Bronchial epithelial cell (primary cell): ENCODE results near the gene MAVS. TPM values are rescaled to one million over a fixed set of nuclear protein-coding genes. Genes with fewer than 3 reads are reported as not detected.

Source experiments
- DNase-seq: peaks from one replicate; pipeline ENCODE4 v3.0.0-alpha.2; 2010; ENCODE audit warnings: low read depth
- FAIRE-seq: peaks from 2 replicates; lab custom pipeline; 2011; peaks lifted over from hg19 to GRCh38; lab: Jason Lieb, UNC
- H3K27me3 ChIP-seq: 2 replicates; pipeline ENCODE4 v1.5.1; 2011; ENCODE audit warnings: low read length; ENCODE audit not compliant: control insufficient read depth, insufficient read depth
- H3K36me3 ChIP-seq: 2 replicates; pipeline ENCODE4 v1.5.1; 2011; ENCODE audit warnings: low read length; ENCODE audit not compliant: control insufficient read depth, insufficient read depth
- H3K4me3 ChIP-seq: 2 replicates; pipeline ENCODE4 v1.5.1; 2011; ENCODE audit warnings: mild to moderate bottlenecking, low read depth, low read length, control low read depth
- total RNA-seq: library from RNA; depleted of rRNA; stranded (reverse); fragments of >200 nt; gene quantifications from 2 replicates; pipeline ENCODE4 v1.2.1, GENCODE V29; 2014
- TF ChIP-seq, protein P1 (sequence below): IDR thresholded peaks from 2 replicates; pipeline ENCODE4 v1.5.1; 2011; ENCODE audit warnings: mild to moderate bottlenecking, moderate library complexity, low read length, control low read depth, inconsistent platforms; ENCODE audit not compliant: insufficient read depth, severe bottlenecking

Gene MAVS
- total RNA-seq, 1 donor from 2014 or later = 9.7 TPM

DNA sequence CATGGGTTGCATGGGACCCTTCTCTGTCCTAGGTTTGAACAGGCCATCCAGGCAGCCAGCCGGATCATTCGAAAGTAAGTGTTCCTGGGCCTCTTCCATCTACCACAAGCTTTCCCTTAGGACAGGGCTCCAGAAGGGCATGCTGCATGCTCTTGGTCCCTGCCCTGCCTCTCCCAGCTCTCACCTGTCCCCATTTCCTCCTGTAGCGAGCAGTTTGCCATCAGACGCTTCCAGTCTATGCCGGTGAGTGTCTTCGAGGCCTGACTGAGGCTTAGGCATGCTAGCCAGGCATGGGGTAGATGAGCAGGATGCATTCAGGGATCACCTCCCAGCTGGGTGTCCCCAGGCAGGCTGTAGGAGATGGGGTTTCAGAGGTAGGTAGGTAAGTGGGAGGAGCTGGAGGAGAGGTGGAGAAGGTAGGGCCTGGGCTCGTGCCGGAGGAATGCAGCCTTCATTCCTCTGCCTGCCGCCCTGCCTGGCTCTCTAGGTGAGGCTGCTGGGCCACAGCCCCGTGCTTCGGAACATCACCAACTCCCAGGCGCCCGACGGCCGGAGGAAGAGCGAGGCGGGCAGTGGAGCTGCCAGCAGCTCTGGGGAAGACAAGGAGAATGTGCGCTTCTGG, 46.3 kb upstream of the MAVS start:
- no peak for FAIRE-seq

DNA sequence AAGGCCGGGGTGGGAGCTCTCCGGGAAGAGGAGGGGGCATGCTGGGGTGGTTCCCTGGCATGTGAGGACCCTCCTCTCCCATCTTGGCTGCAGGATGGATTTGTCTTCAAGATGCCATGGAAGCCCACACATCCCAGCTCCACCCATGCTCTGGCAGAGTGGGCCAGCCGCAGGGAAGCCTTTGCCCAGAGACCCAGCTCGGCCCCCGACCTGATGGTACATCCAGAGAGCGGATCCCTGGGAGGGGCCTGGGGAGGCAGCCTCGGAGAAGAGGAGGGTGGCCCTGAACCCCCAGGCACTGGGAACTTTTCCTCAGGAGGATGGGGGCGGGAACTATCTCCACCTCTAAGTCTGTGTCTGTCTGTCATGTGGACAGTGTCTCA, 45.8 kb upstream of the MAVS start:
- no peak overlapping the region for H3K4me3 ChIP-seq
- FAIRE-seq (no peak), DNase-seq (no peak)
- H3K27me3 ChIP-seq = no peaks in the 10 kb centered on the region
- H3K36me3 ChIP-seq = peaks cover 21% of the 10 kb centered on the region
- TF ChIP-seq, protein P1, sequence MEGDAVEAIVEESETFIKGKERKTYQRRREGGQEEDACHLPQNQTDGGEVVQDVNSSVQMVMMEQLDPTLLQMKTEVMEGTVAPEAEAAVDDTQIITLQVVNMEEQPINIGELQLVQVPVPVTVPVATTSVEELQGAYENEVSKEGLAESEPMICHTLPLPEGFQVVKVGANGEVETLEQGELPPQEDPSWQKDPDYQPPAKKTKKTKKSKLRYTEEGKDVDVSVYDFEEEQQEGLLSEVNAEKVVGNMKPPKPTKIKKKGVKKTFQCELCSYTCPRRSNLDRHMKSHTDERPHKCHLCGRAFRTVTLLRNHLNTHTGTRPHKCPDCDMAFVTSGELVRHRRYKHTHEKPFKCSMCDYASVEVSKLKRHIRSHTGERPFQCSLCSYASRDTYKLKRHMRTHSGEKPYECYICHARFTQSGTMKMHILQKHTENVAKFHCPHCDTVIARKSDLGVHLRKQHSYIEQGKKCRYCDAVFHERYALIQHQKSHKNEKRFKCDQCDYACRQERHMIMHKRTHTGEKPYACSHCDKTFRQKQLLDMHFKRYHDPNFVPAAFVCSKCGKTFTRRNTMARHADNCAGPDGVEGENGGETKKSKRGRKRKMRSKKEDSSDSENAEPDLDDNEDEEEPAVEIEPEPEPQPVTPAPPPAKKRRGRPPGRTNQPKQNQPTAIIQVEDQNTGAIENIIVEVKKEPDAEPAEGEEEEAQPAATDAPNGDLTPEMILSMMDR = no peak

More for the DNA sequence above, 46.3 kb upstream of the MAVS start:
- Histone ChIP-seq H3K4me3 (no peak overlapping the region), H3K27me3 (no peaks in the 10 kb centered on the region), H3K36me3 (peaks cover 21% of the 10 kb centered on the region)
- DNase-seq = no peak
- TF ChIP-seq, protein P1 = no peak

DNA sequence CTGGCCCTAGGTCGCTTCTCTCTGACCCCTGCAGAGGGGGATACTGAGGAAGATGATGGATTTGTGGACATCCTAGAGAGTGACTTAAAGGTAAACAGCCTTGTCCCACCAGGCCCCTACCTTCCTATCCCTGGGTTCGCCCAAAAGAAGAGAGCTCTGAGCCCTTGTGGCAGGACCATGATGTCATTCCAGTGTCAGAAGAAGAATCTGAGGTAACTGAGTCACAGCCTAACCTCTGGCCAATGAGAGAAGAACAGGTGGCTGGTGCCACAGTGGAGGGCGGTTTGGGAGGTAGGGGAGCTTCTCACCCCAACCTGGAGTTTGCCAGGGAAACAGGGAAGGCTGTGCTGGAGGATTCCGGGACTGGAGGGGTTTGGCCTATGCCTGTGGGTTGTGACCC, 45.3 kb upstream of the MAVS start:
- TF ChIP-seq, protein P1 = no peak
- Histone ChIP-seq H3K36me3 (peaks cover 21% of the 10 kb centered on the region), H3K4me3 (no peak overlapping the region), H3K27me3 (no peaks in the 10 kb centered on the region)
- DNase-seq = no peak
- FAIRE-seq = no peak

DNA sequence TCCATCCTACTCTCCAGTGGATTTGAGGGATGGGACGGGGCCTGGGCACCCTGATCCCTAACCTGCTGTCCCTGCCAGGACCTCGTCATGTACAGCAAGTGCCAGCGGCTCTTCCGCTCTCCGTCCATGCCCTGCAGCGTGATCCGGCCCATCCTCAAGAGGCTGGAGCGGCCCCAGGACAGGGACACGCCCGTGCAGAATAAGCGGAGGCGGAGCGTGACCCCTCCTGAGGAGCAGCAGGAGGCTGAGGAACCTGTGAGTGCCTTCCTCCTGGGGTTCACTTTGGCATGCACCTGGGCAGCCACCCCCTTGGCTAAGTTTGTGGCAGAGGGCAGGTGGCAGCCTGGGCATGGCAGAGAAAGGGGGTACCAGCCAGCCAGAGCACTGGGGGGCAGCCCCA, 44.8 kb upstream of the MAVS start:
- Histone ChIP-seq H3K4me3 (no peak overlapping the region), H3K27me3 (no peaks in the 10 kb centered on the region), H3K36me3 (peaks cover 21% of the 10 kb centered on the region)
- no peak for FAIRE-seq
- no peak for DNase-seq
- TF ChIP-seq, protein P1 = no peak

DNA sequence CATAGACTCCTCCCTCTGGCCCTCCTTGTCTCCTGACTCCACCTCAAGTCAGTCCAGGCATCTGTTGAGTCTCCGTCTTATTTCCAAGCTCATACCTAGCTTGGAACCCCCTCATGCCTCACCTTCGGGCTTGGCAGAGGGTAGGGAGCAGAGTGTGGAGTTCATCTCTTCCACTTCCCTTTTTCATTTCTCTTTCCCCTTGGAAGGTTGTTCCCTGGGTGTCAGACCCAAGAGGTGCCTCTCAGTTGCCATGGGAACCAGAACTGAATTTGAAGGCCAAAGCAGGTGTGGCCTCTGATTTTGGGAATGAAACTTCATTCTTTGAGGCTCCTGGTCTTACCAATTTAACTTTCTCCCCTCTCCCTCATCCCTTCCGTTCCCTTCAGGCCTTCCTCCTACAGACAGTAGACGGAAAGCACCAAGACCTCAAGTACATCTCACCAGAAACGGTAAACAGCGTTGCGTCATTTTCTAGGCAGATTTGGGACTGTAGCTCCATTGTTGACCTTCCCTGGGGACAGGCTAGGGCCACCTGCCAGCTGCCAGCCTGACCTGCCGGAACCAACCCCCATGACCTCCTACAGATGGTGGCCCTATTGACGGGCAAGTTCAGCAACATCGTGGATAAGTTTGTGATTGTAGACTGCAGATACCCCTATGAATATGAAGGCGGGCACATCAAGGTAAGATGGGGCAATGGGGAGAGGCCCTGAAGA, 44.0 kb upstream of the MAVS start:
- H3K4me3 ChIP-seq = no peak overlapping the region
- peak; percentile 23 for FAIRE-seq

More for the DNA sequence above, 44.0 kb upstream of the MAVS start:
- TF ChIP-seq, protein P1 = no peak
- Histone ChIP-seq H3K27me3 (no peaks in the 10 kb centered on the region), H3K36me3 (peaks cover 21% of the 10 kb centered on the region)
- no peak for DNase-seq
